Measurements from ENCODE around the gene ENSA.
"Not testable (repeated sequence)": the region's sequence is repeated elsewhere in the genome, so short reads cannot be mapped to it uniquely, and the experiment has no call there.

GRCh38 chr1:150602372-150602771, 27.0 kb downstream of the ENSA start:
- not testable (repeated sequence) for TF ChIP-seq EP300, POLR2A (IDR thresholded peaks at IDR 0.05)
- TF ChIP-seq, protein P1, sequence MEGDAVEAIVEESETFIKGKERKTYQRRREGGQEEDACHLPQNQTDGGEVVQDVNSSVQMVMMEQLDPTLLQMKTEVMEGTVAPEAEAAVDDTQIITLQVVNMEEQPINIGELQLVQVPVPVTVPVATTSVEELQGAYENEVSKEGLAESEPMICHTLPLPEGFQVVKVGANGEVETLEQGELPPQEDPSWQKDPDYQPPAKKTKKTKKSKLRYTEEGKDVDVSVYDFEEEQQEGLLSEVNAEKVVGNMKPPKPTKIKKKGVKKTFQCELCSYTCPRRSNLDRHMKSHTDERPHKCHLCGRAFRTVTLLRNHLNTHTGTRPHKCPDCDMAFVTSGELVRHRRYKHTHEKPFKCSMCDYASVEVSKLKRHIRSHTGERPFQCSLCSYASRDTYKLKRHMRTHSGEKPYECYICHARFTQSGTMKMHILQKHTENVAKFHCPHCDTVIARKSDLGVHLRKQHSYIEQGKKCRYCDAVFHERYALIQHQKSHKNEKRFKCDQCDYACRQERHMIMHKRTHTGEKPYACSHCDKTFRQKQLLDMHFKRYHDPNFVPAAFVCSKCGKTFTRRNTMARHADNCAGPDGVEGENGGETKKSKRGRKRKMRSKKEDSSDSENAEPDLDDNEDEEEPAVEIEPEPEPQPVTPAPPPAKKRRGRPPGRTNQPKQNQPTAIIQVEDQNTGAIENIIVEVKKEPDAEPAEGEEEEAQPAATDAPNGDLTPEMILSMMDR (IDR thresholded peaks at IDR 0.05), result not testable (repeated sequence)
